HepG2 (cell line): ENCODE measurements around the gene LUZP2.

Experiments used
- CTCF ChIP-seq: sonication (generic); formaldehyde crosslinking; IDR thresholded peaks from 2 replicates; pipeline ENCODE4 v1.5.0; 2020; ENCODE audit warnings: mild to moderate bottlenecking, missing genetic modification reagents, moderate library complexity
- GABPA ChIP-seq, 2 experiments: IDR thresholded peaks; 2 replicates each; pipeline ENCODE4 v1.6.1; 2011 to 2016; ENCODE audit warnings: low read depth in 2 of 2, low read length in 1 of 2, missing biosample characterization in 1 of 2, missing genetic modification characterization in 1 of 2
- GFI1 ChIP-seq: sonication (generic); formaldehyde crosslinking; IDR thresholded peaks from 2 replicates; pipeline ENCODE4 v1.5.0; 2020; ENCODE audit warnings: missing genetic modification reagents, mild to moderate bottlenecking, borderline replicate concordance
- JUNB ChIP-seq: sonication (generic); formaldehyde crosslinking; IDR thresholded peaks from 2 replicates; pipeline ENCODE4 v1.8.0; 2022; ENCODE audit warnings: missing genetic modification reagents, mild to moderate bottlenecking, borderline replicate concordance
- KAT8 ChIP-seq: IDR thresholded peaks from 2 replicates; pipeline ENCODE4 v1.6.1; 2016; ENCODE audit warnings: missing genetic modification reagents, missing compliant biosample characterization
- NR2C2 ChIP-seq: sonication (generic); formaldehyde crosslinking; IDR thresholded peaks from 2 replicates; pipeline ENCODE4 v1.4.0; 2020; ENCODE audit warnings: missing genetic modification reagents, mild to moderate bottlenecking, moderate library complexity, borderline replicate concordance
- SP1 ChIP-seq, 2 experiments: fragments of 450-650 bp in 1 of 2; sonication (generic) in 1 of 2; formaldehyde crosslinking in 1 of 2; IDR thresholded peaks; 2 replicates each; pipeline versions ENCODE4 v1.4.0 to v1.6.1; 2016 to 2020; ENCODE audit warnings: missing genetic modification reagents in 1 of 2
- ZNF24 ChIP-seq: fragments of 450-650 bp; IDR thresholded peaks from 2 replicates; pipeline ENCODE4 v1.6.1; 2017; ENCODE audit warnings: antibody characterized with exemption, mild to moderate bottlenecking
- ZNF670 ChIP-seq: sonication (generic); formaldehyde crosslinking; IDR thresholded peaks from 2 replicates; pipeline ENCODE4 v1.8.0; 2022; ENCODE audit warnings: mild to moderate bottlenecking, missing genetic modification reagents, borderline replicate concordance
- TF ChIP-seq, protein P1 (sequence below): IDR thresholded peaks from 2 replicates; pipeline ENCODE4 v1.6.1; 2016; ENCODE audit warnings: mild to moderate bottlenecking
- TF ChIP-seq, protein P2 (sequence below): sonication (generic); formaldehyde crosslinking; IDR thresholded peaks from 2 replicates; pipeline ENCODE4 v1.9.0; 2022; ENCODE audit warnings: low read depth, missing genetic modification reagents
- TF ChIP-seq, protein P3 (sequence below): sonication (generic); IDR thresholded peaks from 2 replicates; pipeline ENCODE4 v1.6.1; 2016; ENCODE audit warnings: low read depth, borderline replicate concordance

- no peak for TF ChIP-seq GFI1 (CRISPR knock-in tag)
- no peak for TF ChIP-seq JUNB
- no peak for TF ChIP-seq NR2C2 (CRISPR knock-in tag)
- TF ChIP-seq KAT8 = no peak
- no peak for TF ChIP-seq CTCF (CRISPR knock-in tag)
- no peak for TF ChIP-seq ZNF670 (CRISPR knock-in tag)
- TF ChIP-seq, protein P1, sequence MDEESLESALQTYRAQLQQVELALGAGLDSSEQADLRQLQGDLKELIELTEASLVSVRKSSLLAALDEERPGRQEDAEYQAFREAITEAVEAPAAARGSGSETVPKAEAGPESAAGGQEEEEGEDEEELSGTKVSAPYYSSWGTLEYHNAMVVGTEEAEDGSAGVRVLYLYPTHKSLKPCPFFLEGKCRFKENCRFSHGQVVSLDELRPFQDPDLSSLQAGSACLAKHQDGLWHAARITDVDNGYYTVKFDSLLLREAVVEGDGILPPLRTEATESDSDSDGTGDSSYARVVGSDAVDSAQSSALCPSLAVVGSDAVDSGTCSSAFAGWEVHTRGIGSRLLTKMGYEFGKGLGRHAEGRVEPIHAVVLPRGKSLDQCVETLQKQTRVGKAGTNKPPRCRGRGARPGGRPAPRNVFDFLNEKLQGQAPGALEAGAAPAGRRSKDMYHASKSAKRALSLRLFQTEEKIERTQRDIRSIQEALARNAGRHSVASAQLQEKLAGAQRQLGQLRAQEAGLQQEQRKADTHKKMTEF (CRISPR knock-in tag) = no peak
- TF ChIP-seq GABPA (IDR thresholded peaks at IDR 0.05; ENCODE audit: low read depth, low read length) = no peak
- TF ChIP-seq GABPA (CRISPR knock-in tag; IDR thresholded peaks at IDR 0.05; ENCODE audit: low read depth) = no peak
- TF ChIP-seq, protein P2, sequence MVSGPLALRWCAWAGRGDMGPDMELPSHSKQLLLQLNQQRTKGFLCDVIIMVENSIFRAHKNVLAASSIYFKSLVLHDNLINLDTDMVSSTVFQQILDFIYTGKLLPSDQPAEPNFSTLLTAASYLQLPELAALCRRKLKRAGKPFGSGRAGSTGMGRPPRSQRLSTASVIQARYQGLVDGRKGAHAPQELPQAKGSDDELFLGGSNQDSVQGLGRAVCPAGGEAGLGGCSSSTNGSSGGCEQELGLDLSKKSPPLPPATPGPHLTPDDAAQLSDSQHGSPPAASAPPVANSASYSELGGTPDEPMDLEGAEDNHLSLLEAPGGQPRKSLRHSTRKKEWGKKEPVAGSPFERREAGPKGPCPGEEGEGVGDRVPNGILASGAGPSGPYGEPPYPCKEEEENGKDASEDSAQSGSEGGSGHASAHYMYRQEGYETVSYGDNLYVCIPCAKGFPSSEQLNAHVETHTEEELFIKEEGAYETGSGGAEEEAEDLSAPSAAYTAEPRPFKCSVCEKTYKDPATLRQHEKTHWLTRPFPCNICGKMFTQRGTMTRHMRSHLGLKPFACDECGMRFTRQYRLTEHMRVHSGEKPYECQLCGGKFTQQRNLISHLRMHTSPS (CRISPR knock-in tag) = no peak
- TF ChIP-seq ZNF24 = no peak
- TF ChIP-seq, protein P3, sequence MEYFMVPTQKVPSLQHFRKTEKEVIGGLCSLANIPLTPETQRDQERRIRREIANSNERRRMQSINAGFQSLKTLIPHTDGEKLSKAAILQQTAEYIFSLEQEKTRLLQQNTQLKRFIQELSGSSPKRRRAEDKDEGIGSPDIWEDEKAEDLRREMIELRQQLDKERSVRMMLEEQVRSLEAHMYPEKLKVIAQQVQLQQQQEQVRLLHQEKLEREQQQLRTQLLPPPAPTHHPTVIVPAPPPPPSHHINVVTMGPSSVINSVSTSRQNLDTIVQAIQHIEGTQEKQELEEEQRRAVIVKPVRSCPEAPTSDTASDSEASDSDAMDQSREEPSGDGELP = no peak
- no peak for TF ChIP-seq SP1 (IDR thresholded peaks at IDR 0.05)
- no peak for TF ChIP-seq SP1 (CRISPR knock-in tag; IDR thresholded peaks at IDR 0.05)
Measured at GRCh38 chr11:24593332-24593731, 96.5 kb downstream of the LUZP2 start.
